GM19452 (cell line): Measurements from ENCODE around the gene CHAD.
A peak's percentile ranks its signal among the peaks of the same experiment; 100 is the strongest.
"Not testable (repeated sequence)": the region's sequence is repeated elsewhere in the genome, so short reads cannot be mapped to it uniquely, and the experiment has no call there.

Experiments used
- ATAC-seq: cut with Tn5 transposase; IDR thresholded peaks from one replicate; pipeline ENCODE4 v1.9.1; 2021; ENCODE audit not compliant: unreplicated experiment

CHAD gene

DNA sequence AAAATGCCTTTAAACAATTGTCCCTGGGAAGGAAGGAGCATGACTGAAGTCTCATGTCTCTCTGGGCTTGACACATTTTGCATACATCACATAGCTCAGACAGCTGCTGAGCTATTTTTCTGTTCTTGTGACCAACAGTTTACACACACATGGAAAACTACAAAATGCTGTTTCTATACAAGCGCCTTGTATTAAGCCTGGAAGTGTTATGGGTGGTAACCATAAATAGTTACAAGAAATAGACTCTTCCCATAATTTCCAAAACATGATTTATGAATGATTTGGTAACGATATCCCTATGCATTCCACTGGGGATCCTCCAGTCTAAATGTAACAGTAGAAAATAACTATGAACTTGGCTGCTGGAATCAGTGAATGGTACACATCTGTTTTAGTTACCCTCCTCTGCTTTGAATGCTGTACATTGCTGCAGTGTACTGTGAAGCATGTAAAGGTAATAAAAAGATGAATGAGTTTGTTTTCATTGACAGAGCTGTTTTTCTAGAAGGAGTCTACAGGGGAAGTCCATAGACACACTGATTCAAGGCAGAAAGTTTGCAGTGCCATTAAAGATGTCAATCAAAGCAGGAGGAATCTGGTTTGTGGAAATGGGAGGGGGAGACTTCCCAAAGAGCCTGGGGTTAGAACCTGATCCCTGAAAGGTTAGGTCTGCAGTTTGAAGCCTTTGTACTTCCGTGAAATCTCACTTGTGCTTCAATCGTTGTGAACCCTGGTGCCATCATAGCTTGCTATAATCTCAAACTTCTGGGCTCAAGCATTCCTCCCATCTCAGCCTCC lies 37.7 kb downstream of the CHAD start:
- no peak for ATAC-seq

DNA sequence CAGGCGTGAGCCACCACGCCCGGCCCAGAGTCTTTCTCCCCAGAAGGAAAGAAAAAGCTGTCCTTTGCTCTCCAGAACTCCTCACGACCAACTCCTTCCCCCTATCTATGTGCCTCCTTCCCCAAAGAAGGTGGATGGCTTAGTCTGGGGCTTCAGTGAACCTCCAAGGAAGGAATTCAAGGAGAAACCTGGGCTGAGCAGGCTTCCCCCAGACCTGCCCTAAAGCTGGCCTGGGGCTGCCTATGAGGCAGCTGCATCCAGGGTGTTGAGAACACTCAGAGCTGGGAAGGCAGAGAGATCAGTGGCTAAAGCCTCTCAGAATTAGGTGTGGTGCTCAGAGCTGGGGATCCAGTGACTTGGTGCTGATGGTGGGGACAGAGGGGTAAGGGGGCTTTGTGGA lies 38.9 kb downstream of the CHAD start:
- ATAC-seq: no peak

DNA sequence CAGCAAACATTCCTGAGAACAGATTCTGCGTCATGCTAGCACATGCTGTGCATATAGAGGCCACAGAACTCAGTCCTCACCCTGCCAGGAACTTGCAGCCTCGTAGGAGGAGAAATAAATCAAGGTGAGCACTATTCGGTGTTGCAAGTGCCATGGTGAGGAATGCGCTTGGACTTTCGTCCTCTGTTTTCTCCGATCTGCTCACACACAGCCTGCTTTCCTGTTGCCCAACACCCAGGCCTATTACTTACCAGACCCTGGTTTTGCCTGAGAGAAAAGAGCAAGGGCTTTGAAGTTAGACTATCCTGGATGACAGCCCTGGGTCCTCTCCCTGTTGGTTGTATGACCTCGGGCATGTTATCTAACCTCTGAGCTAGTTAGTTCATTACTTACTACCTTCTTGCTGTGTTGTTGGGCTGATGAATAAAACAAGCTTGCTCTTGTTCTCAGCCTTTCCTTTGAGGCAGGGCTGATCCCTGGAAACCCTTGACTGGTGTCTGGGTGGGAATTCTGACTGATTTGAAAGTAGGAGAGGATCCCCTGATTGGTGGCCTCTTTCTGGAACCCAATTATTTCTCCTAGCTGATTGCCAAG lies 39.8 kb downstream of the CHAD start:
- no peak for ATAC-seq

DNA sequence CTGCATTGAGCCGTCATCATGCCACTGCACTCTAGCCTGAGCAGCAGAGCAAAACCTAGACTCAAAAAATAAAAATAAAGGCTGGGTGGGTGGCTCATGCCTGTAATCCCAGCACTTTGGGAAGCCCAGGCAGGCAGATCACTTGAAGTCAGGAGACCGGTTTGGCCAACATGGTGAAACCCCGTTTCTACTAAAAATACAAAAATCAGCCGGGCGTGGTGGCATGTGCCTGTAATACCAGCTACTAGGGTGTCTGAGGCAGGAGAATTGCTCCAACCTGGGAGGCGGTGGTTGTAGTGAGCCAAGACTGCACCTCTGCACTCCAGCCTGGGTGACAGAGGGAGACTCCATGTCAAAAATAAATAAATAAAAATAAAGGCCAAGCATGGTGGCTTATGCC lies 40.6 kb downstream of the CHAD start:
- ATAC-seq: not testable (repeated sequence)

DNA sequence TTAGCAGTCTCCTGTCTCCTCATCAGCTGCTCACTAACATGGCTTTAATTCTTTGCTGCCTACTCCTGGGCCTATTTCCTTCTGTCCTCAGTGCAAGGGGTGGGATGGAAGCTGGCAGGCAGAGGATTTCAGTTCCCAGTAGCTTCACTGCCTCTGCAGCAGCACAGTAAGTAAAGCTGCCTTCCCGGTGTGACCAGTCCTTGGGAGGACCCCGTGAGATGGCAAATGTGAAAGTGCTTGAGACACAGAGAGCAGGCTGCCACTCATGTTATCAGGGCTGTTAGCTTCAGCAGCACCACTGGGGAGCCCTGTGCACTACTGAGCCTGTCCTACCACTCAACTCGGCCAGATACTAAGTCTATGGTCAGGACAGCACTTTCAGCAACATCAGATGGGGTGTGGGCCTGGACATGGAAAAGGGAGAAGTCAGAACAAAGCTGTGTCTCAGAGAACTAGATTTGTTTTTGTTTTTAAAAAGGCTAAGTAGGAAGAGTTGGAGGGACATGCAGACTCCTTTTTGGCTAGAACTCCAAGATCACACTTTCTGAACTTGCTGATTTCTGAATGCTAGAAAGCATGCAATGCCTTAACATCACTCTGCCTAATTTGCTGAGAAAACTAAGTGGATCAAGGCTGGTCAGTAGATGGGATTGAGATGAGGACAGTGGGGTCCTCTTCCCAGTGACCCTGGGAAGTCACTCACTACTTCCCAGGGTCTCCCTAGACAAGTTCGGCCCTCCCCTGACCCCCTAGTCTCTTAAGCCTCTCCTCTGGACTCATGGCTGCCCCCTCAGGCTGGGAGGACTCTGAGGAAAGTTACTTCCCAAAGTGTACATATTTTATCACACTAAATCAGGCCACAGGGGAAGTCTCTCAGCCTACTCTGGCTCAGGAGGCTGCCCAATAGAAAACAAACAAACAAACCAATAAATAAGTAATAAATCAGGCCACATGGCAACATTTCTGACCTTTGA lies 41.6 kb downstream of the CHAD start:
- ATAC-seq: no peak

DNA sequence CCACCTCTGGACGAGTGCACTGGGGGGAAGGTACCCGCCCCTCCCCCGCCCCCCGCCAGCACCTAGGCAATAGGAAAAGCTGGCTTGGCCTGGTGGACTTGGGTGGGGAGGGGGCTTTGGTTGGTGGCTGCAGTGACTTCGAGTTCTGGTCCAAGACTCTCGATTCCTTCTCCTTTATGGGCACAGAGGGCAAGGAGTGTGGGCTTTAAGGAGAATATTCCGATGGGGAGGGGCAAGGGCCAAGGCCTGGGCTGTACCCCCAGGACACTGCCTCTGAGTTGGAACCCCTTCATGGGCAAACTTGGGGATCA lies 42.3 kb downstream of the CHAD start:
- ATAC-seq: peak; percentile 21

DNA sequence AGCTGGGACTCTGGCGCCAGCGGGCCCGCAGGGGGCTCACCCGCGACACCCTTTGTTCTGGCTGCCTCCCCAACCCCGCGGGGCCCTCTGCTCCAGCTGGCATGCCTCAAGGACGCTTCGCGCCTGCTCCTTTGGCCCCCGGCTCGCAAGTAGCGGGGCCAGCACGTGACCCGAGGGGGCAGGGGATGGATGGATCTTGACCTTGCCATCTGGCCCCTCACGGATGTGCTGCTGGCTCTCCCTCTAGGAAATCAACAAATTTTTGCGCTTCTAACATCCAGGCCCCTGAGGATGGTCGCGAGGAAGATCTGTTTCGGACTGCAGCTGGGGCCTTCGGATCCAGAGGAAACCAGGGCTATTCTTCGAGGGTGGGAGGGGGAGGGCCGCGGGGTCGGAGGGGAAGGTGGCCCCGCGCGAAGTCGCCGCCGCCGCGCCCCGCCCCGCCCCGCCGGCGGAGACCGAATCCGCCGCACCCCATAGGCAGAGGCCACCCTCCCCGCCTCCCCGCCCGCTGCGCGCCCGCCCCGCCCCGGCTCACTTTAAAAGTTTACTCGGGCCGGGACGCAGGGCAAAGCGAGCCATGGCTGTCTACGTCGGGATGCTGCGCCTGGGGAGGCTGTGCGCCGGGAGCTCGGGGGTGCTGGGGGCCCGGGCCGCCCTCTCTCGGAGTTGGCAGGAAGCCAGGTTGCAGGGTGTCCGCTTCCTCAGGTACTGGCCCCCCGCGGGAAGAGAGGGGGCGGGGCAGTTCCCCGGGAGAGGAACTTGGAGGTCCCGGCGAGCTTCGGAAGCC lies 42.8 kb downstream of the CHAD start, which contains the start of gene ACSF2:
TSS of gene ACSF2 (plus strand) at position 537 of the 790 bp plus-strand sequence. CDS start at position 581, 44 bp downstream.
- ATAC-seq: peak; percentile 46

DNA sequence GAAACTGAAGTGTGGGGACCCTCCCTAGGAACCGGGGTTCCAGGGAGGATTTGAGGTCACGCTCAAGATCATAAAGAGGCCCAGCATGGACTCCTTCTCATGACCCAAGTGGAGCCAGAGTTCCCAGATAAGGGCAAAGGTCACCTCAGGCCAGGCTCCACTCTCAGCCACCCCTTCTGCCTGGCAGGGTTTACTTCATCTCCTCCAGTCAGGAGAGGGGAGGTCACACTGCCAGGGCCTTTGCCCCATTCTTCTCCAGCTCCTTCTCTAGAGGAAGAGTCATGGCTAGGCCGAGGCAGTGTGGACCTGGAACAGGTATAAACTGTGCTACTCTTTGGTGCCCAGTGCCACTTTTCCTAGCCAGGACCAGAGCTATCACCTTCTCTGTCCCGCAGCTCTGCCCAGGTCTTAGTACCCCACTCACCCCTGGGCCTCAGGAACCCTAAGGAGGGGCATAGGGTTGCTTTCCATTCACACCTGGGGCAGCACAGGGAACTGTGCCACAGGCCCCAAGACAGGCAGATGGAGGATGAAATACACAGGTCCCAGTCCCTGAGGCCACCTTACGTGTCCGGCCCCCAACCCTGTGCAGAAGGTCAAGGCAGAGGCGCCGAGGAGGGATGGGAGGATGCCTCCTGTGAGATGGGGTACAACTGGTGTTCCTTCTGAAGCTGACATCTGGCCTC lies 43.5 kb downstream of the CHAD start:
- no peak for ATAC-seq

DNA sequence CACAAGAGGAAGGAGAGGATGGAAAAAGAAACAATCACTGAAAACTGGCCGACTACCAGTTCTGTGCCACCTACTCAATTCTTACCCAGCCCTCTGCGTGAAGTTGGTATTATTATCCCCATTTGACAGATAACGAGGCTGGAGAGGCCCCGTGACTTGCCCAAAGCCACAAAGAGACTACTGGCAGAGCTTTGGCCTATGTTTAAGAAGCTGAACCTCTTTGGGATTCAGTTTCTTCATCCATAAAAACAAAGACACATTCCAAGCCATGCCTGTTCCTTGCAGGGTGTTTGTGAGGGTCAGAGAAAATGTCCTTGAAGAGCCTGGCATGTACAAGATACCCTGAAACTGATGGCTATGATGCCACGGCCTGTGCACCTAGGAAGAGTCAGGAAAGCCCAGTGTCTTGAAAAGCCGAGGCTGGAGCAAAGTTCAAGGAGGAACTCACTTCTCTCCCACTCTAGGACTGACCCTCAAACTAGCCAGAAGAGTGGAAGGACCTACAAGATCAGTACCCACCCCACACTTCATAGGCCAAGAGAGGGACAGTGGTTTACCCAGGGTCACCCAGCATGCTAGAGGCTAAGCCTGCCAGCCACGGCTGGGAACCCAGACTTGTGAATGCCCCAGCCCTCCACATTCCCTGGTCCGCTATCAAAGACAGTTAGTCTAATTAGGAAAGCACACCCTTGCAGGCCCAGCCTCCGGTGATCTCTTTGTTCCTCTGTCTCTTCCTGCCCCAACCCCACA lies 44.3 kb downstream of the CHAD start:
- no peak for ATAC-seq

DNA sequence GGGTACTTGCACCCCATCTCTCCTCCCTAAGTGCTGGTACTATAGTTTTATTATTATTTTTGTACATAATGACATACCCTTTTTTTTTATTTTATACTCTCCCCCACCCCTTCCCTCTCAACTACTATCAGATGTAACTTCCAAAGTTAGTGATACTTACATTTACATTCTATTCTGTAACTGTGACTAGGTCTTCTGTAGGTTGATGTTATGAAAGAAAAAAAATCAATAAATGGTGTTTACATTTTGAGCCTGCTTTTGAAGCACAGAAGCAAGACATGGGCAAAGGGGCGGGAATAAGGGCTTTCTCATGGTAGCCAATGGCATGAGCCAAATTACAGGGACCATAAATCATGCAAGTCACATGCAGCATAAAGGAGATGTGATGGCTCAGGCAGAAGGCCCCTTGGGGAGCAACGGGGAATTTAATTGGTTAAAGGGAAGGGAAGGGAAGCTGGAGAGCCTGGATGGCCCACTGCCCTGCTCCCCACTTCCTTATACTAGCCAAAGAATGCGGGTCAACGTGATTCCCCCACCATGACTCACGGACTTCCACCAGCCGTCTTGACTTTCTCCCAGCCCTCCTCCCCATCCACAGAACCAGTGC lies 45.0 kb downstream of the CHAD start:
- no peak for ATAC-seq

DNA sequence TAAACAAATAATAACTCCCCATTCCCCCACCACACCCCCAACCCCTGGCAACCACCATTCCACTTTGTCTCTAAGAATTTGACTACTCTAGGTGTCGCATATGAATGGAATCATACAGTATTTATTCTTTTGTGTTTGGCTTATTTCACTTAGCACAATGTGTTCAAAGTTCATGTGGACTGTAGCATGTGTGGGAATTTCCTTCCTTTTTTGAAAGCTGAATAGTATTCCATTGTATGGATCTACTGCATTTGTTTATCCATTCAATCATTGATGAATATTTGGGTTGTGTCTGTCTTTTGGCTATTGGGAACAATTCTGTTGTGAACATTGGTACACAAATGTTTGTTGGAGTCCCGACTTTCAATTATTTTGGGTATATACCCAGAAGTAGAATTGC lies 45.9 kb downstream of the CHAD start:
- no peak for ATAC-seq

DNA sequence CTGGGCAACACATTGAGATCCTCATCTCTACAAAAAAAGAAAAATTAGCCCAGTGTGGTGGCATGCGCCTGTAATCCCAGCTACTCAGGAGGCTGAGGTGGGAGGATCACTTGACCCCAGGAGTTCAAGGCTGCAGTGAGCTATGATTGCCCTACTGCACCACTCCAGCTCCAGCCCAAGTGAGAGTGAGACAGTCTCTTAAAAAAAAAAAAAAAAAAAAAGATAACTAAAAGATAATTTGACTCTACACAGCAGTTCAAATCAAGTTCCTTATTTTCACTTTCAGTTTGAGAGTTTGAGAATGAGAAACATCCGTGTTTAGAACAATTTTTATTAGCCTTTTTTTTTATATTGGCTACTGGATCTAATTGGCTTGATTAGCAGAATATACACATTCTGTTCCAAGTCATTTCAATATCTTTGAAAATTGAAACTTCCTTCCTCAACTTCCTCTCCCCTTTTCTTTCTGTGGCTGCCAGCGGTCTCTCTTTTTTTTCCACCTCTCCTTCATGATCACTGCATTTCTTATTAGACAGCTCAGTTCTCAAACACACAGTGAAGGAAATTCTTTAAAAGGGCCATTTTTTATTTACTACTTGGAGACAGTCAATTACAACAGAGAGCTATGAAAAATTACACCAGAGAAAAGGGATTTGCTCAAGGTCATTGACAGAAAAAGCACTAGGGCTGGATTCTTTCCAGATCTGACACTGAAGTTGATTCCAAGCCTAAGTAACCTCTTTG lies 47.2 kb downstream of the CHAD start:
- no peak for ATAC-seq

DNA sequence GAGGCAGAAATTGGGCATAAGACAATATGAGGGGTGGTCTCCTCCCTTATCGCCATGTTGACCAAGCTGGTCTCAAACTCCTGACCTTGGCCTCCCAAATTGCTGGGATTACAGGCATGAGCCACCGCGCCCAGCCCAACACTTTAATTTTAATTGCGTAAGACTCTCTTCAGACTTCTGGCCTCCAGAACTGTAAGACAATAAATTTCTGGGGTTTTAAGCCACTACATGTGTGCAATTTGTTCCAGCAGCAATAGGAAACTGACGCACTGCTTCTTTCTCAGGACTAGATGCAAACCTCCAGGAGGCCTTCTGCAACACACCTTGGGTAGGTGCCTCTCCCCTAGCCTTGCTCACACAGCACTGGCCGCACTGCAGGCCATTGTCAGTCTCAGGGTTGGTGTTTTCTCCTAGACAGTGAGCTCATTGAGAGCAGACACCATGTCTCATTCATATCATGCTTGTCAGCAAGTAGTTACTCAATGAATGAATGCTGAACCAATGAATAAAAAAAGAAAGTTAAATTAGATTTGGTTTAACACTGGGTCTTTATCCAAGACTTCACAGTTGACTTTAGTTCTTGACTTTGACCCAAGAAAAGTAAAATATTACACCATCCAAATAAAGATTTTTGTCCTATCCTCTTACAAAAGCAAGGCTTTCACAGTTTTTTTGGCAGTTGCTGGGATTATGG lies 48.1 kb downstream of the CHAD start:
- ATAC-seq: no peak

DNA sequence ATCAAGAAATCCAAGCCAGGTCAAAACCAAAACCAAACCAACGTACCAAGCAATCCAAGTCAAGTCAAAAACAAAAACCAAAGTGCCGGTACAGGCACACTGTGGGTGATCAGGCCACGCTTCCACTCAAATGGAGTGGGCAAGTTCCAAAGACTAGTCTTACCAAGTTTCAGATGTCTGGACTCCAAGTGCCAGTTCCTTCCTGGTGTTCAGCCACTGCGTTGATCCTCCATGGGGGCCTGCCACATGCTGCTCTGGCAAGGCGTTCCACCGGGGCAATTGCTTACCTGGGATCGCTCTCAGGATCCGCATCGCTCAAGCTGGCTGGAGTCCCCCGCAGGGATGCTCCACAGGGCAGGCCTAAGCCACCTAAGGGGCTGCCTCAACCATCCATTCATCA lies 49.1 kb downstream of the CHAD start:
- not testable (repeated sequence) for ATAC-seq

DNA sequence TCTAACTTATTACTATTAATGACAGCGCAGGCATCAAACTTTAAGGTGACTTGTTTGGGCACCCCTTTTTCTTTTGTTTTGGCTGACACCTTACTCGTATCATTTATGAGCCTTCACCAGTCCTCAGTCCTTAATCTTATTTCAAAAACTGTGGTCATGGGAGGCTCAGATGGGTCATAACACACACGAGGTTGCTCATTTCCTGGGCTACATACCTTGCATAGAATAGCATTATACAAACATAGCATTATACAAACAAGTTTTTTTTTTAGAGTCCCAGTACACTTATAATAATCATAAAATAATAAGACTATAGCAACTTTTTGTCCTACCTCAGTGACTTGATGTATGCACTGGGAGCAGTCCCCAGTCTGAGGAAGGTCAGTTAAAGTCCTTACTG lies 53.9 kb downstream of the CHAD start:
- ATAC-seq: no peak
